ENCODE results near the gene CEP55.

Gene CEP55

DNA sequence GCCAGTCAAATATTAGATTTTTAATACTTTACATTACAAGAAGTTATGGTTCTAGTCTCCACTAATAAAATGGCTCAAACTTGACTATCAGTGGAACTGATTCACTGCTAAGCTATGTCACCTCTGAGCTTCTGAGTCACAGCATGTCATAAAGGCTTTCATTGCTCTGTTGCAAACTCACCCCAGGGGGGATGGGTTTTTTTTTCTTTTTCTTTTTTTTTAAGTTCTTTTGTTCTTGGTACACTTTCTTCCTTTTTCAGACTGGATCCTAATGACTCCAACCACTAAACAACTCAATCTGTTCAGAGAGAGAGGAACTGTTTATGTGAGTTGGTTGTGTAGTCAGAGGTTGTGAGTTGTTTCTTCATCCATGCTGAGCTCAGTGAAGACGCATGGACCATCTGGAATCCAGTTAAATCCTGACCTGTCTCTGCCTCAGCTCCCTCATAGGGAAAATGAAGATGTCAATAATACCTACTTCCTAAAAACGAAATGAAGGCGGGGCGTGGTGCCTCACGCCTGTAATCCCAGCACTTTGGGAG, 25.2 kb upstream of the CEP55 start:
- DNase-seq, result no peak

DNA sequence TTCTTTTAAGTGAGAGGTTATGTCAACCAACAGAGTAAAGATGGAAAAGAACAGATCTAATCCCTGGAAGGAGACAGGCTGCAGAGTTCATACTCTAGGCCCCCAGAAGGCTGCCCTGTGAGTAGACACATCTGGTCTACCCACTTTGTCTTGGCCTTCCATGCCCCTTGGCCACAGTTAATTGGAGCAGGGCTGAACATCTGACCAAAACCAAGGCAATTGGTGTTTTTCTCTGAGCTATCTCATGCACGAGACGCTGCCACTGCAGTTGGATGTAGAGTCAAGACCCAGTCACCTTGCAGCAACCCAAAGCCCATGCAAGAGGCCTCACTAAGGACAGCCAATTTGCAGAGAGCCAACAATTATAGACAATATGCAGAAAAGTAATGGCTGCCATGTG, 23.3 kb upstream of the CEP55 start:
- no peak for DNase-seq

DNA sequence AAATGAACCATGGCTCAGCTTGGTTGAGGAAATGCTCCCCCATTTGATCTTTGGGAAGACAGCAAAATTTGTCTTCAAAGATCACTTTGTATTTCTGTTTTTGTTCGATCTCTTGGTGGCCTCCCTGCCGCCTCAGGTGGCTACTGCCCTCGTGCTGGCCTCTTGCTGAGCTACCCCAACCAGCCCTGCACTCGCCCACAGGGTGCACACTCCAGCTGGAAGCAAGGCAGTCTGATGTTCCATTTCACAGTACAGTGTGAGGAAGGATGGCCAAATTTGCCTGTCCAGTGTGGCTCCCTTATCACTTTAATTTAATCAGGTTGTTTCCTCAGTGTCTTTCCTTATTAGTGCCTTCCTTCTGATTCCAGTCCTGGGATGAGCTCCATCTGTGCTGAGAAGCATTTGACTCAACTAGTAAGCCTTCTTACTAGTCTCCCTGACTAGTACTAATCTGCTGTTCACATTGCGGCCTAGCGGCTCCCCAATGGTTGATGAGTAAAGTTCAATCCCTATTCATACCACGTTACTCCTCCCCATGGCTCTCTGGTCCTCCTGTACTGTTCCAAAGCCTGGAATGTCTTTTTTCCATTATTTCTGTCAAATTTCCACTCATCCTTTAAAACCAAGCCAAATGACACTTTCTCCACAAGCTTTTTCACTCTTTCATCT, 22.5 kb upstream of the CEP55 start:
- no peak for DNase-seq

- no peak for DNase-seq
These were observed 21.2 kb upstream of the CEP55 start for GRCh38 chr10:93475227-93475626.

DNA sequence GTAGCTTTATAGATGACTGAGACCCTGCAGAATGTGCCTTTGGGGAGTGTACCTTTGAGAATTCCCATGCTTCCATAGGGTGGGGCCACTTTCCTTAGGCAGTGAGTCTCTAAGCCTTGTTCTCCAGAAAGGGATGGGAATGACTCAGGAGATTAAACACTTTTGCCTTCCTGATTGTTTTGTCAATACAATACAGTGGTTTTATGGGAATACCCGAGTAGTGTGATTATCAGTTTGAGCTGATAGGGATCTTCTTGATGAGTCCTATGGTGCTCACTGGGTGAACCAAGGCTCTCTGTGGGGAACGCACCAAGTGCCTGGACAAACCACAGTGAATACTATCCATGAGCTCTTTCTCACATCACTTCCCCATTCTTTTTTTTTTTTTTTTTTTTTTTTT, 20.5 kb upstream of the CEP55 start:
- no peak for DNase-seq

DNA sequence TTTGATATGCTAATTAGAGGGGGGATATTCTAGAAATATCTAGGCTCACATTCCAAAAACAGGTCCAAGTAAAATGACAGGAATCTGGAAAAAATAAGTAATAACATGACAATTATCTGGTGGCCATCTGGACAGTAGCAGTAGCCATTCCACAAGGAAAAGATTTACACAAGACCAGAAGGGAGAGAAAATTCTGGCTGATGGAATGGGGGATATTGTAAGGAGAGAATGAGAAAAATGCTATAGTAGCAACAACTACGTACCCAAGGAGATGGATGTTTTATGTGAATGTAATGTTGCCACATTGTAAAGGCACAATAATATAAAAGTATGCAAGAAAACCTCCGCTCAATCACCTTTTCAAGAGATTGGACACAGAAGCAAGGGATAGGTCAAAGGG, 19.7 kb upstream of the CEP55 start:
- no peak for DNase-seq

DNA sequence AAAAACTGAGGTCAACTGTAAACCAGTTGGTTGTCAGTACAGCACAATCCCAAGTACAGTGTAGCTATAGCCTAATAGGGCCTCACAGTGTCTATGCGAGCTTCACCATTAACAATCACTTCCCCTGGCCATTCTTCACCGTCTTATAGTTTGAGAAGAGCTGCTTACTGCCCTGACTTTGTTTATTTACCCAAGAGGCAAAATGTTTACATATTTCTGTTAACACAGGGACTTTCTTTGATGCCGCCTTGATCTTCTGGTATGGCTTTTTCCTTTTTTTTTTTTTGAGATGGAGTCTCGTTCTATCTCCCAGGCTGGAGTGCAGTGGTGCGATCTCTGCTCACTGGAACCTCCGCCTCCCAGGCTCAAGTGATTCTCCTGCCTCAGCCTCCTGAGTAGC, 17.5 kb upstream of the CEP55 start:
- DNase-seq, result no peak

DNA sequence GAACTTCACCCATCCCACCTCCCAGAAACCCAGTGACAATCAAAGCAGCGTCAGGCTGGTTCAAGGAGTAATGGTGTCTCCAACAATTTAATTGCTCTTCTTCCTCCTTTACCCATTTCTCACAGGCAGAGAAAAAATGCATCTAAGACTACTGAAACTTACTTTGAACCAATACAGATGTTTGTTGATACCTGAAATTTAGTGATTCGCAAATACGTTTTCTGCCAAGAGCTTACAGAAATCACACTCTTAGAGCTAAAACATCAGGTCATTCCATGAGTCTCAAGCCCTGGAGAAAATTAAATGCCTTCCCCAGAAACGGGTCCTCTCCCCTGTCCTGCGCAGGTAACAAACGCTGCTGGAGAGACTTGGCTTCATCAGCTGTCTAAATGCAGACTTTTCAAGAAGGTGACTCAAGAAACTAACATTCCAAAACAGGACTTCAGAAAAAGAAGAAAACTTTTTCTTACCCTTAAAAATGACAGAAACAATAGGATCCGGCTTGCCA, 14.7 kb upstream of the CEP55 start:
- DNase-seq, result no peak

- DNase-seq, result no peak
These were observed 14.1 kb upstream of the CEP55 start, which contains the start of gene MYOF for GRCh38 chr10:93482145-93482834. Gene MYOF (minus strand): TSS chr10:93482334. CDS start chr10:93482194, 140 bp downstream.

- no peak for DNase-seq
These were observed 10.7 kb upstream of the CEP55 start for GRCh38 chr10:93485690-93486089.

DNA sequence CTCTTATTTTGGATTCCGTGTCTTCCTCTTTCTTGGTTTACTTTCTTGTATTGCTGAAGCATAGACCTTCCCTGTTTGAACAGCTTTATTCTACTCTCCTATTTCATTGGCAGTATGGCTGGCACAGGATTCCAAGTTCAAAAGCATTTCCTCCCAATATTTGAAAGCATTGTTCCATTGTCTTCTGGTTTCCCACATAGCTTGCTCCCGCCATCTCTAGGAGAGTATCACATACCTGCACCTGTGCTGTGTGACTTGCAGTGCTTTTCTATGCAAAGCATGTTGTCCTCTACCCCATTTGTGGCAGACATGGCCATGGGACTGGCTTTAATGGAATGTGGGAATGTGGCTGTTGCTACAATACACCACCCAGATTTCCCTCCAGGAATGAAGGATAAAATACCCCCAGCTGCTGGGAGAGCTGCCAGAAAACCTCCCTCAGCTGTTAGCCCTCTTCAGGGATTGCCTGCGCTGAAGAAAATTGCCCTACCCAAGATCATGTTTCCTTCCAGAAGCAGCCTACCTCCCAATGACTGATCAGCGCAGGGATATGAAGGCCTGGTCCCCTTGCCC, 7.4 kb upstream of the CEP55 start:
- no peak for DNase-seq

DNA sequence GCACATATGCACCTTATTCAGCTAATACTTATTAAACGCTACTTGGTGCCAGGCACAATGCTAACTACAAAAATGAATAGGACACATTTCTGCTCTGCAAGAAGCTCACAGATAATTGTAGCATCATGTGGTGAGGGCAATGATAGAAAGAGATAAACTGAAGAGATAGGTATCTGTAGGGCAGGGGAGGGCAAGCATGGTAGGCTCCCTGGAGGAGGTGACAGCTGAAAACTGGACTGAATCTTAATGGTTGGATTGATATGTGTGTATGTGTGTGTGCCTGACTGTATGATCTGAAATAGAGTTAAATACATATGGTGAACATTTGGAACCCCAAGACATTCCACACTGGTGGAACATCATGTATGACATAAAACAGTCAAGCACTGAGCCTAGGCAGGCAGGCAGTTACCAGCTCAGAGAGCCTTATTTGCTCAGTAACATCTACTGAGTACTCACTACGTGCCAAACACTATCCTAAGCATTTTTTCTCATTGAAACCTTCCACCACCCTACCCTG, 4.8 kb upstream of the CEP55 start:
- no peak for DNase-seq

- no peak for DNase-seq
These were observed 3.2 kb upstream of the CEP55 start for GRCh38 chr10:93493162-93493561.

GRCh38 chr10:93494494-93494893, 1.9 kb upstream of the CEP55 start:
- DNase-seq, result no peak

GRCh38 chr10:93495654-93496321, 624 bp upstream of the CEP55 start:
- peak; percentile 43 for DNase-seq

DNA sequence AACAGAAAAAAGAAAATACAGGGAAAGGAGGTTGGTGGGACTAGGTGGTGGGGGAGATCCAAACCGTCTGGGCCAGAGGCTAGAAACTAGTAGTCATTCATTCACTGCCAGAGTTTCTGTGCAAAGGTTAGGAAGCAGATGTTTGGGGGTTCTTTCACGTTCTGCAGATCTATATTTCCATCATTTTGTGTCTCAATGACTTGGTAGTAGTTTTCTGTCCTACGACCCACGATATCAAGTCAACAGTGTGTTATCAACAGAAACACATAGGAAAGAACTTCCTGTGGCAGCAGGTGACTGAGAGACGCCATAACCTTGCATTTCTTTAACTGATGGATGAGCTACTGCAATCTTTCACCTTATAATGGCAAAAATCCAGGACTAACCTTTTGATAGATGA, 1.8 kb downstream of the CEP55 start:
- DNase-seq, result no peak

DNA sequence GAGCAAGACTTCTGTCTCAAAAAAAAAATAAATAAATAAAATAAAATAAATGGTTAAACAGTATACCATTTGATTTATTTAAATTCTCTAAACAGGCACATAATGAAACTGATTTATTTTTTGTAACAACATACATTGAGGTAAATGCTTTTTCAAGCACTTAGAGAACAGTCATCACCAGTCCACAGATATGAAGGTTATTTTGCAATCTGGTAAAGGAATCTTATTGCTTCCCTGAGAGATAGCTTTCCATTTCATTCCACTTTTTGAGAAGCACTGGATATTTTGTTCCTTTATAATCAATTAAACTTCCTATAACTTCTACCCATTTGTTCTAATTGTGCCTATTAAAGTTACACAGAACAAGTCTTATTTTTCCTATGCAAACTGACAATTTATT, 5.2 kb downstream of the CEP55 start:
- no peak for DNase-seq

GRCh38 chr10:93503075-93503474, 6.7 kb downstream of the CEP55 start:
- no peak for DNase-seq

DNA sequence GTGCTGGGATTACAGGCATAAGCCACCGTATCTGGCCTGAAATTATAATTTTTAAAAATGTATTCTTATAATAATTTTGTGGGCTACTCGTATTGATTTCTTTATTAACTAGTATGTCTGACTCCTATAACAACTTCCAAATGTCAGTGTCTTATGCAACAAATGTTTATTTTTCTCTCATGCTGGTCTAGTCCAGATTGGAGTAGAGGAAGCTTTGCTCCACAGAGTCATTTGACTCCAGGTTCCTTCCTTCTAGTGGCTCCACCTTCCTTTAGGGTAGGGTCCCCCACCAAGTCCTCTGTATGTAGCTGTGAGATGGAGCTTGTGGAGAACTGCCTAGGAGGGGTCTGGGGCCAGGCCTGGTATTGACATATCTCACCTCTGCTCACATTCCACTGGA, 8.7 kb downstream of the CEP55 start:
- no peak for DNase-seq

GRCh38 chr10:93509816-93510215, 13.4 kb downstream of the CEP55 start:
- no peak for DNase-seq

- DNase-seq, result no peak
These were observed 16.2 kb downstream of the CEP55 start for GRCh38 chr10:93512565-93512964.

GRCh38 chr10:93513091-93513490, 16.7 kb downstream of the CEP55 start:
- no peak for DNase-seq

DNA sequence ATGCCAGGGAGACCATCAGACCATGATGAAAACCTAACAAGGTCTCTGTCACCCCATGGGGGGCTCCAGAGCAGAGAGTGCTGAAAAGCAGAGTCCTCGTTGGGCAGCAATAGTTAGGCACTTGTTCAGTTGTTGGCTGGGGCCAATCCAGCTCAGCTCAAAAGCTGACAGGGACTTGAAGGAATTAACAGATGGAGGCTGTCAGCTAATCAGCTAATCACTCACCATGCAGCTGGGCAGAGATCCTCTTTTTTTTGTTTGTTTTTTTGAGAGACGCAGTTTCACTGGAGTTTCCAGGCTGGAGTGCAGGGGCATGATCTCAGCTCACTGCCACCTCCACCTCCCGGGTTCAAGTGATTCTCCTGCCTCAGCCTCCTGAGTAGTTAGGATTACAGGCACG, 18.1 kb downstream of the CEP55 start:
- DNase-seq, result no peak

Measured in activated CD4-positive, CD25-positive, alpha-beta regulatory T cell treated with anti-CD3 and anti-CD28 coated beads, Interleukin-2, amount 50 U/mL, for 72 hours (primary cell).